WTC11 (cell line): ENCODE measurements around the gene CGA. TPM values are rescaled to one million over a fixed set of nuclear protein-coding genes. Genes with fewer than 3 reads are reported as not detected.
A peak's percentile ranks its signal among the peaks of the same experiment; 100 is the strongest.

Experiments
- ATAC-seq: fragments of 200-7000 bp; cut with Tn5 transposase; 2 replicates; pipeline ENCODE4 v1.10.0; 2021; ENCODE audit warnings: mild to moderate bottlenecking, moderate library complexity
- CTCF ChIA-PET: fragments of 300-600 bp; sonication (Branson Sonifier 250); formaldehyde crosslinking; loops from one replicate; lab custom pipeline; 2021; ENCODE audit warnings: antibody characterized with exemption; lab: Charles Lee
- POLR2A ChIA-PET: fragments of 350-600 bp; sonication (Branson Sonifier 250); formaldehyde crosslinking; loops from one replicate; lab custom pipeline; 2021; ENCODE audit warnings: antibody characterized with exemption; lab: Charles Lee
- DNase-seq: peaks from one replicate; pipeline ENCODE4 v3.0.0; 2021; ENCODE audit warnings: low spot score
- H3K27ac Mint-ChIP-seq: 2 replicates; pipeline ENCODE4 v1.8.0; 2021; ENCODE audit warnings: mixed read lengths
- H3K27me3 Mint-ChIP-seq: 2 replicates; pipeline ENCODE4 v1.8.0; 2021; ENCODE audit warnings: low read depth, mild to moderate bottlenecking, moderate library complexity, mixed read lengths
- H3K36me3 Mint-ChIP-seq: 2 replicates; pipeline ENCODE4 v1.8.0; 2021; ENCODE audit warnings: mixed read lengths
- H3K4me1 Mint-ChIP-seq: 2 replicates; pipeline ENCODE4 v1.8.0; 2022; ENCODE audit warnings: mixed read lengths
- H3K4me3 Mint-ChIP-seq: 2 replicates; pipeline ENCODE4 v1.8.0; 2021; ENCODE audit warnings: mild to moderate bottlenecking, moderate library complexity, mixed read lengths
- H3K9me3 Mint-ChIP-seq: 2 replicates; pipeline ENCODE4 v1.8.0; 2021; ENCODE audit warnings: mixed read lengths
- AFF4 ChIP-seq: sonication (generic); formaldehyde crosslinking; IDR thresholded peaks from 2 replicates; pipeline ENCODE4 v1.8.1; 2023; ENCODE audit warnings: mild to moderate bottlenecking, missing genetic modification reagents, borderline replicate concordance
- ELF4 ChIP-seq: sonication (generic); formaldehyde crosslinking; IDR thresholded peaks from 2 replicates; pipeline ENCODE4 v1.8.1; 2022; ENCODE audit warnings: low read depth, mild to moderate bottlenecking, moderate library complexity, missing genetic modification reagents
- EMX1 ChIP-seq: fragments of 250-450 bp; sonication (Bioruptor Pico); IDR thresholded peaks from 2 replicates; pipeline ENCODE4 v1.8.0; 2021; ENCODE audit warnings: mild to moderate bottlenecking
- MYBL2 ChIP-seq: sonication (generic); formaldehyde crosslinking; IDR thresholded peaks from 2 replicates; pipeline ENCODE4 v1.8.1; 2023; ENCODE audit warnings: mild to moderate bottlenecking, moderate library complexity, missing genetic modification reagents
- NFYB ChIP-seq: sonication (generic); formaldehyde crosslinking; conservative IDR thresholded peaks from 2 replicates; pipeline ENCODE4 v1.8.0; 2022; ENCODE audit warnings: low read depth, missing genetic modification reagents
- NR2C2 ChIP-seq: sonication (generic); formaldehyde crosslinking; IDR thresholded peaks from 2 replicates; pipeline ENCODE4 v1.8.0; 2022; ENCODE audit warnings: mild to moderate bottlenecking, missing genetic modification reagents
- PRRX2 ChIP-seq: fragments of 250-450 bp; sonication (Bioruptor Pico); IDR thresholded peaks from 2 replicates; pipeline ENCODE4 v1.8.0; 2021; ENCODE audit warnings: mild to moderate bottlenecking
- ZNF232 ChIP-seq: sonication (generic); formaldehyde crosslinking; IDR thresholded peaks from 2 replicates; pipeline ENCODE4 v1.8.0; 2022; ENCODE audit warnings: mild to moderate bottlenecking, missing genetic modification reagents
- ZNF263 ChIP-seq: sonication (generic); formaldehyde crosslinking; IDR thresholded peaks from 2 replicates; pipeline ENCODE4 v1.8.1; 2022; ENCODE audit warnings: low read depth, mild to moderate bottlenecking, moderate library complexity, missing genetic modification reagents
- total RNA-seq: library from RNA; stranded (reverse); gene quantifications from 3 replicates; pipeline ENCODE4 v1.2.3, GENCODE V29; 2021
- TF ChIP-seq, protein P1 (sequence below): sonication (generic); formaldehyde crosslinking; IDR thresholded peaks from 2 replicates; pipeline ENCODE4 v1.8.0; 2022; ENCODE audit warnings: missing genetic modification reagents
- TF ChIP-seq, protein P2 (sequence below): sonication (generic); formaldehyde crosslinking; IDR thresholded peaks from 2 replicates; pipeline ENCODE4 v1.8.1; 2023; ENCODE audit warnings: mild to moderate bottlenecking, missing genetic modification reagents
- TF ChIP-seq, protein P3 (sequence below): sonication (generic); formaldehyde crosslinking; IDR thresholded peaks from 2 replicates; pipeline ENCODE4 v1.8.1; 2023; ENCODE audit warnings: mild to moderate bottlenecking, missing genetic modification reagents, moderate library complexity
- TF ChIP-seq, protein P4 (sequence below): sonication (generic); formaldehyde crosslinking; IDR thresholded peaks from 2 replicates; pipeline ENCODE4 v1.8.1; 2023; ENCODE audit warnings: mild to moderate bottlenecking, missing genetic modification reagents, moderate library complexity
- TF ChIP-seq, protein P5 (sequence below): fragments of 250-450 bp; sonication (Bioruptor Pico); IDR thresholded peaks from 2 replicates; pipeline ENCODE4 v1.9.0; 2021; ENCODE audit warnings: moderate library complexity, mild to moderate bottlenecking, inconsistent platforms, borderline replicate concordance
- TF ChIP-seq, protein P6 (sequence below): sonication (generic); formaldehyde crosslinking; IDR thresholded peaks from 2 replicates; pipeline ENCODE4 v1.8.0; 2023; ENCODE audit warnings: missing genetic modification reagents, mild to moderate bottlenecking, borderline replicate concordance

CGA gene
- total RNA-seq, 1 experiment from 2014 or later, result not detected

GRCh38 chr6:87115402-87116135 is 20.7 kb upstream of the CGA start:
- ATAC-seq (no peak), DNase-seq (no peak)
- H3K27me3 Mint-ChIP-seq, result no peaks in the 10 kb centered on the region
- H3K27ac Mint-ChIP-seq, result 0 out of 2 replicates have a peak overlapping the region, but pooled peaks have one; percentile 3
- H3K4me3 Mint-ChIP-seq, result no peak overlapping the region
- ChIA-PET POLR2A (no interaction called here), CTCF (interaction anchor here (1.2 kb wide), 1 partner anchor 37 kb away, joined by 7 read pairs; no protein-coding TSS in a partner anchor)
- peaks cover 12% of the 10 kb centered on the region for H3K4me1 Mint-ChIP-seq
- 0 out of 2 replicates have a peak, but pooled peaks cover 1% of the 10 kb centered on the region for H3K36me3 Mint-ChIP-seq
- peaks cover 2% of the 10 kb centered on the region for H3K9me3 Mint-ChIP-seq
- TF ChIP-seq ELF4 (CRISPR knock-in tag), result no peak
- TF ChIP-seq, protein P1, sequence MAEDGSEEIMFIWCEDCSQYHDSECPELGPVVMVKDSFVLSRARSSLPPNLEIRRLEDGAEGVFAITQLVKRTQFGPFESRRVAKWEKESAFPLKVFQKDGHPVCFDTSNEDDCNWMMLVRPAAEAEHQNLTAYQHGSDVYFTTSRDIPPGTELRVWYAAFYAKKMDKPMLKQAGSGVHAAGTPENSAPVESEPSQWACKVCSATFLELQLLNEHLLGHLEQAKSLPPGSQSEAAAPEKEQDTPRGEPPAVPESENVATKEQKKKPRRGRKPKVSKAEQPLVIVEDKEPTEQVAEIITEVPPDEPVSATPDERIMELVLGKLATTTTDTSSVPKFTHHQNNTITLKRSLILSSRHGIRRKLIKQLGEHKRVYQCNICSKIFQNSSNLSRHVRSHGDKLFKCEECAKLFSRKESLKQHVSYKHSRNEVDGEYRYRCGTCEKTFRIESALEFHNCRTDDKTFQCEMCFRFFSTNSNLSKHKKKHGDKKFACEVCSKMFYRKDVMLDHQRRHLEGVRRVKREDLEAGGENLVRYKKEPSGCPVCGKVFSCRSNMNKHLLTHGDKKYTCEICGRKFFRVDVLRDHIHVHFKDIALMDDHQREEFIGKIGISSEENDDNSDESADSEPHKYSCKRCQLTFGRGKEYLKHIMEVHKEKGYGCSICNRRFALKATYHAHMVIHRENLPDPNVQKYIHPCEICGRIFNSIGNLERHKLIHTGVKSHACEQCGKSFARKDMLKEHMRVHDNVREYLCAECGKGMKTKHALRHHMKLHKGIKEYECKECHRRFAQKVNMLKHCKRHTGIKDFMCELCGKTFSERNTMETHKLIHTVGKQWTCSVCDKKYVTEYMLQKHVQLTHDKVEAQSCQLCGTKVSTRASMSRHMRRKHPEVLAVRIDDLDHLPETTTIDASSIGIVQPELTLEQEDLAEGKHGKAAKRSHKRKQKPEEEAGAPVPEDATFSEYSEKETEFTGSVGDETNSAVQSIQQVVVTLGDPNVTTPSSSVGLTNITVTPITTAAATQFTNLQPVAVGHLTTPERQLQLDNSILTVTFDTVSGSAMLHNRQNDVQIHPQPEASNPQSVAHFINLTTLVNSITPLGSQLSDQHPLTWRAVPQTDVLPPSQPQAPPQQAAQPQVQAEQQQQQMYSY (CRISPR knock-in tag), result no peak
- no peak for TF ChIP-seq AFF4 (CRISPR knock-in tag)
- TF ChIP-seq, protein P2, sequence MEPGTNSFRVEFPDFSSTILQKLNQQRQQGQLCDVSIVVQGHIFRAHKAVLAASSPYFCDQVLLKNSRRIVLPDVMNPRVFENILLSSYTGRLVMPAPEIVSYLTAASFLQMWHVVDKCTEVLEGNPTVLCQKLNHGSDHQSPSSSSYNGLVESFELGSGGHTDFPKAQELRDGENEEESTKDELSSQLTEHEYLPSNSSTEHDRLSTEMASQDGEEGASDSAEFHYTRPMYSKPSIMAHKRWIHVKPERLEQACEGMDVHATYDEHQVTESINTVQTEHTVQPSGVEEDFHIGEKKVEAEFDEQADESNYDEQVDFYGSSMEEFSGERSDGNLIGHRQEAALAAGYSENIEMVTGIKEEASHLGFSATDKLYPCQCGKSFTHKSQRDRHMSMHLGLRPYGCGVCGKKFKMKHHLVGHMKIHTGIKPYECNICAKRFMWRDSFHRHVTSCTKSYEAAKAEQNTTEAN (CRISPR knock-in tag), result no peak
- TF ChIP-seq, protein P3, sequence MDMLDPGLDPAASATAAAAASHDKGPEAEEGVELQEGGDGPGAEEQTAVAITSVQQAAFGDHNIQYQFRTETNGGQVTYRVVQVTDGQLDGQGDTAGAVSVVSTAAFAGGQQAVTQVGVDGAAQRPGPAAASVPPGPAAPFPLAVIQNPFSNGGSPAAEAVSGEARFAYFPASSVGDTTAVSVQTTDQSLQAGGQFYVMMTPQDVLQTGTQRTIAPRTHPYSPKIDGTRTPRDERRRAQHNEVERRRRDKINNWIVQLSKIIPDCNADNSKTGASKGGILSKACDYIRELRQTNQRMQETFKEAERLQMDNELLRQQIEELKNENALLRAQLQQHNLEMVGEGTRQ (CRISPR knock-in tag), result no peak
- no peak for TF ChIP-seq PRRX2 (CRISPR knock-in tag)
- TF ChIP-seq, protein P4, sequence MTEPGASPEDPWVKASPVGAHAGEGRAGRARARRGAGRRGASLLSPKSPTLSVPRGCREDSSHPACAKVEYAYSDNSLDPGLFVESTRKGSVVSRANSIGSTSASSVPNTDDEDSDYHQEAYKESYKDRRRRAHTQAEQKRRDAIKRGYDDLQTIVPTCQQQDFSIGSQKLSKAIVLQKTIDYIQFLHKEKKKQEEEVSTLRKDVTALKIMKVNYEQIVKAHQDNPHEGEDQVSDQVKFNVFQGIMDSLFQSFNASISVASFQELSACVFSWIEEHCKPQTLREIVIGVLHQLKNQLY, result no peak
- TF ChIP-seq, protein P5, sequence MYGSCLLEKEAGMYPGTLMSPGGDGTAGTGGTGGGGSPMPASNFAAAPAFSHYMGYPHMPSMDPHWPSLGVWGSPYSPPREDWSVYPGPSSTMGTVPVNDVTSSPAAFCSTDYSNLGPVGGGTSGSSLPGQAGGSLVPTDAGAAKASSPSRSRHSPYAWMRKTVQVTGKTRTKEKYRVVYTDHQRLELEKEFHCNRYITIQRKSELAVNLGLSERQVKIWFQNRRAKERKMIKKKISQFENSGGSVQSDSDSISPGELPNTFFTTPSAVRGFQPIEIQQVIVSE, result no peak
- TF ChIP-seq NR2C2 (CRISPR knock-in tag), result no peak
- no peak for TF ChIP-seq ZNF263 (CRISPR knock-in tag)
- TF ChIP-seq EMX1 (CRISPR knock-in tag), result no peak
- no peak for TF ChIP-seq MYBL2
- TF ChIP-seq ZNF232, result no peak
- no peak for TF ChIP-seq NFYB
- TF ChIP-seq, protein P6, sequence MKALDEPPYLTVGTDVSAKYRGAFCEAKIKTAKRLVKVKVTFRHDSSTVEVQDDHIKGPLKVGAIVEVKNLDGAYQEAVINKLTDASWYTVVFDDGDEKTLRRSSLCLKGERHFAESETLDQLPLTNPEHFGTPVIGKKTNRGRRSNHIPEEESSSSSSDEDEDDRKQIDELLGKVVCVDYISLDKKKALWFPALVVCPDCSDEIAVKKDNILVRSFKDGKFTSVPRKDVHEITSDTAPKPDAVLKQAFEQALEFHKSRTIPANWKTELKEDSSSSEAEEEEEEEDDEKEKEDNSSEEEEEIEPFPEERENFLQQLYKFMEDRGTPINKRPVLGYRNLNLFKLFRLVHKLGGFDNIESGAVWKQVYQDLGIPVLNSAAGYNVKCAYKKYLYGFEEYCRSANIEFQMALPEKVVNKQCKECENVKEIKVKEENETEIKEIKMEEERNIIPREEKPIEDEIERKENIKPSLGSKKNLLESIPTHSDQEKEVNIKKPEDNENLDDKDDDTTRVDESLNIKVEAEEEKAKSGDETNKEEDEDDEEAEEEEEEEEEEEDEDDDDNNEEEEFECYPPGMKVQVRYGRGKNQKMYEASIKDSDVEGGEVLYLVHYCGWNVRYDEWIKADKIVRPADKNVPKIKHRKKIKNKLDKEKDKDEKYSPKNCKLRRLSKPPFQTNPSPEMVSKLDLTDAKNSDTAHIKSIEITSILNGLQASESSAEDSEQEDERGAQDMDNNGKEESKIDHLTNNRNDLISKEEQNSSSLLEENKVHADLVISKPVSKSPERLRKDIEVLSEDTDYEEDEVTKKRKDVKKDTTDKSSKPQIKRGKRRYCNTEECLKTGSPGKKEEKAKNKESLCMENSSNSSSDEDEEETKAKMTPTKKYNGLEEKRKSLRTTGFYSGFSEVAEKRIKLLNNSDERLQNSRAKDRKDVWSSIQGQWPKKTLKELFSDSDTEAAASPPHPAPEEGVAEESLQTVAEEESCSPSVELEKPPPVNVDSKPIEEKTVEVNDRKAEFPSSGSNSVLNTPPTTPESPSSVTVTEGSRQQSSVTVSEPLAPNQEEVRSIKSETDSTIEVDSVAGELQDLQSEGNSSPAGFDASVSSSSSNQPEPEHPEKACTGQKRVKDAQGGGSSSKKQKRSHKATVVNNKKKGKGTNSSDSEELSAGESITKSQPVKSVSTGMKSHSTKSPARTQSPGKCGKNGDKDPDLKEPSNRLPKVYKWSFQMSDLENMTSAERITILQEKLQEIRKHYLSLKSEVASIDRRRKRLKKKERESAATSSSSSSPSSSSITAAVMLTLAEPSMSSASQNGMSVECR (CRISPR knock-in tag), result no peak
